PFSK-1 (cell line): ENCODE data around the gene CD48.

Source experiments
- POLR2AphosphoS5 ChIP-seq: IDR thresholded peaks from 2 replicates; pipeline ENCODE4 v1.6.1; 2012; ENCODE audit warnings: low read depth, mild to moderate bottlenecking, control low read depth, low read length, moderate library complexity
- SIN3A ChIP-seq: IDR thresholded peaks from 2 replicates; pipeline ENCODE4 v1.6.1; 2012; ENCODE audit warnings: mild to moderate bottlenecking, low read length, moderate library complexity, borderline replicate concordance; ENCODE audit not compliant: insufficient read depth
- TAF1 ChIP-seq: IDR thresholded peaks from 2 replicates; pipeline ENCODE4 v1.6.1; 2012; ENCODE audit warnings: low read length, control low read depth, borderline replicate concordance; ENCODE audit not compliant: insufficient read depth
- TF ChIP-seq, protein P1 (sequence below), 2 experiments: IDR thresholded peaks; 2 replicates each; pipeline versions ENCODE4 v1.6.1 to v1.8.0; 2011 to 2012; ENCODE audit warnings: low read depth in 2 of 2, low read length in 2 of 2, control low read depth in 1 of 2, inconsistent platforms in 1 of 2, mild to moderate bottlenecking in 1 of 2, moderate library complexity in 1 of 2; ENCODE audit not compliant: insufficient read depth in 1 of 2

DNA sequence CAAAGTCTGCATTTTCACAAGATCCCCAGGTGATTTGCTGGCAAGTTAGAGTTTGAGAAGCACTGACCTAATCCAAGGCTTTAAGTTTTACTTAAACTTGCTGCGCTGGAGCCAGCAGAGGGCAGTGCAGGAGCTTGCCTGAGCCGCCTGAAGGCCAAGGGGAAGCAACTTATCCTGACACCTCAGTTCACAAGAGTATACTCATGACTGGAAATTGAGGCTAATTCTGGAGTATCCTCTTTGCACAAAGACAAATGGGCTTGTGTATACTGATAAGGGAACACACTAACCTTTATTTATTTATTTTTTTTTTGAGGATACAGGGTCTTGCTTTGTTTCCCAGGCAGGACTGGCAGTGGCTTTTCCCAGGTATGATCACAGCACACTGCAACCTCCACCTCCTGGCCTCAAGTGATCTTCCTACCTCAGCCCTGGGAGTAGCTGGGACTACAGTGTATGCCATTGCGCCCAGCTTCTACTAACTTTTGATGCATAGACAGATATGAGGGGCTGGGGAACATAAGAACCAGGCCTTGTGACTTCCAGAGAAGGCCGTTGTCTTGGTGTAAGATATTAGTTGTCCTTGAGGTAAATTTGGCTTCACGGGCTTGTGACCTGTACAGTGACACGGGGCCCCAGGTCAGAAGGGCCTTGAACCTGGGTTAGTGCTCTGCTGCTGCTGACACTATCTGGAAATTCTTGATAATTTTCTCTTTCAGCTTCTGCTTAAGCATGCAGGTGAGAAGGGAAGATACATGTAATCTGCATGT is 35.8 kb downstream of the CD48 start:
- no peak for TF ChIP-seq TAF1
- no peak for TF ChIP-seq POLR2AphosphoS5
- TF ChIP-seq SIN3A, result no peak
- TF ChIP-seq, protein P1, sequence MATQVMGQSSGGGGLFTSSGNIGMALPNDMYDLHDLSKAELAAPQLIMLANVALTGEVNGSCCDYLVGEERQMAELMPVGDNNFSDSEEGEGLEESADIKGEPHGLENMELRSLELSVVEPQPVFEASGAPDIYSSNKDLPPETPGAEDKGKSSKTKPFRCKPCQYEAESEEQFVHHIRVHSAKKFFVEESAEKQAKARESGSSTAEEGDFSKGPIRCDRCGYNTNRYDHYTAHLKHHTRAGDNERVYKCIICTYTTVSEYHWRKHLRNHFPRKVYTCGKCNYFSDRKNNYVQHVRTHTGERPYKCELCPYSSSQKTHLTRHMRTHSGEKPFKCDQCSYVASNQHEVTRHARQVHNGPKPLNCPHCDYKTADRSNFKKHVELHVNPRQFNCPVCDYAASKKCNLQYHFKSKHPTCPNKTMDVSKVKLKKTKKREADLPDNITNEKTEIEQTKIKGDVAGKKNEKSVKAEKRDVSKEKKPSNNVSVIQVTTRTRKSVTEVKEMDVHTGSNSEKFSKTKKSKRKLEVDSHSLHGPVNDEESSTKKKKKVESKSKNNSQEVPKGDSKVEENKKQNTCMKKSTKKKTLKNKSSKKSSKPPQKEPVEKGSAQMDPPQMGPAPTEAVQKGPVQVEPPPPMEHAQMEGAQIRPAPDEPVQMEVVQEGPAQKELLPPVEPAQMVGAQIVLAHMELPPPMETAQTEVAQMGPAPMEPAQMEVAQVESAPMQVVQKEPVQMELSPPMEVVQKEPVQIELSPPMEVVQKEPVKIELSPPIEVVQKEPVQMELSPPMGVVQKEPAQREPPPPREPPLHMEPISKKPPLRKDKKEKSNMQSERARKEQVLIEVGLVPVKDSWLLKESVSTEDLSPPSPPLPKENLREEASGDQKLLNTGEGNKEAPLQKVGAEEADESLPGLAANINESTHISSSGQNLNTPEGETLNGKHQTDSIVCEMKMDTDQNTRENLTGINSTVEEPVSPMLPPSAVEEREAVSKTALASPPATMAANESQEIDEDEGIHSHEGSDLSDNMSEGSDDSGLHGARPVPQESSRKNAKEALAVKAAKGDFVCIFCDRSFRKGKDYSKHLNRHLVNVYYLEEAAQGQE (IDR thresholded peaks at IDR 0.05; ENCODE audit: insufficient read depth in 1 of 2, low read depth in 2 of 2, low read length in 2 of 2), result no peak
